BJ (cell line): ENCODE results near the gene ARHGEF10L. TPM values are rescaled to one million over a fixed set of nuclear protein-coding genes. Genes with fewer than 3 reads are reported as not detected.
A peak's percentile ranks its signal among the peaks of the same experiment; 100 is the strongest.

ENCODE experiments used
- CTCF ChIA-PET: fragments of 350-600 bp; formaldehyde crosslinking; extraction: SDS; loops from one replicate; lab custom pipeline; 2021; ENCODE audit warnings: antibody characterized with exemption, inconsistent platforms; lab: Yijun Ruan, JAX
- POLR2A ChIA-PET: fragments of 300-600 bp; sonication (Branson Sonifier 250); formaldehyde crosslinking; extraction: SDS; loops from one replicate; lab custom pipeline; 2021; ENCODE audit warnings: antibody characterized with exemption; lab: Charles Lee
- DNase-seq: peaks from one replicate; pipeline ENCODE4 v3.0.0-alpha.2; 2011; ENCODE audit warnings: low read depth
- H3K27me3 ChIP-seq: 2 replicates; pipeline ENCODE4 v1.6.0; 2011; ENCODE audit warnings: low read length; ENCODE audit not compliant: control insufficient read depth, insufficient read depth
- H3K36me3 ChIP-seq: 2 replicates; pipeline ENCODE4 v1.5.1; 2011; ENCODE audit warnings: low read length; ENCODE audit not compliant: control insufficient read depth, insufficient read depth
- H3K4me3 ChIP-seq: 2 replicates; pipeline ENCODE4 v1.5.1; 2011; ENCODE audit warnings: low read depth, mild to moderate bottlenecking, control low read depth, low read length
- polyA plus RNA-seq: library from polyadenylated mRNA; depleted of rRNA; stranded (reverse); fragments of >200 nt; gene quantifications from 2 replicates; pipeline ENCODE4 v1.2.3, GENCODE V29; 2011
- TF ChIP-seq, protein P1 (sequence below): IDR thresholded peaks from 2 replicates; pipeline ENCODE4 v1.5.1; 2011; ENCODE audit warnings: low read depth, mild to moderate bottlenecking, control low read depth, inconsistent platforms, low read length, moderate library complexity; ENCODE audit not compliant: insufficient read depth

ARHGEF10L gene
- polyA plus RNA-seq, 1 experiment, result 12.5 TPM

DNA sequence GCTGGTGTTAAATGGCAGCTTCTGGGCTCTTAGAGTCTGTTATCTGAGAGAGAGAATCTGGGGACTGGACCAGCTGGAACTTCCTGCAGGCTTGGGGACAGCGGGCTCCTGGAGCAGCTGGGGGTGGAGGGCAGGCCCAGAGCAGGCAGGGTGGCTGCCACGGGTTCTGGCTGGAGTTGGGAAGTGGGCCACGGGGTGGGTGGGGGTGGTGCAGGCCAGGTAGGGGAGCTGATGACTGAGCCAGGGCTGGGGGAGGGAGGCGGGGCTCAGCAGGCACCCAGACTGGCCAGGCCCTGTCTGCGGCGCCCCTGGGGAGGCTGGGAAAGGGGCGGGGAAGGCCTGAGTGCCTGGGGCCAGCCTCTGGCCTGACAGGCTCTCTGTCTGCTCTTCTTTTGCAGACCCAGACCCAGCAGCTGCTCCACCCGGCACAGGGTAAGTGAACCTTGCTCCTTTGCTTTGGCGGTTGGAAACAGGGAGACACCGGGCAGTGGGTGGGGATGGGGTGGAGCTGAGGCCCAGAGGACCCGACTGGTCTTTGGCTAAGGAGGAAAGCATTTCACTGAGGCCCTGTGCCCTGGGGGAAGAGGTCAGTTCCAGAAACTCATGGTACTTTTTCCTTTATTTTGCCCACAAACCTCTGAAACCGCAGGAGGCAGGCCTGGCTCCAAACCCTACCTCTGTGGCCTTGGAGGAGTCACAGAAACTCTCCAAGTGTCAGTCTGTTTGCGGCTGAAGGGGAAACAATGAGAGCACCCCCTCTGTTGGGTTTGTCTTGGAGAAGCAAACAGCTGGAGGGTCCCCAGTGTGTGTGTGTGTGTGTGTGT lies 48.8 kb downstream of the ARHGEF10L start:
- peaks cover 3% of the 10 kb centered on the region for H3K36me3 ChIP-seq
- DNase-seq, result peak; percentile 37
- 0 out of 2 replicates have a peak overlapping the region, but pooled peaks have one; percentile 0 for H3K4me3 ChIP-seq
- CTCF ChIA-PET, result interaction anchor here (0.6 to 6.7 kb wide), 10 partner anchors 11 to 93 kb away, joined by 3 to 43 read pairs (median 3); no protein-coding TSS in a partner anchor
- POLR2A ChIA-PET, result interaction anchor here (0.8 kb wide), 1 partner anchor 19 kb away, joined by 3 read pairs; no protein-coding TSS in a partner anchor
- no peaks in the 10 kb centered on the region for H3K27me3 ChIP-seq
- TF ChIP-seq, protein P1, sequence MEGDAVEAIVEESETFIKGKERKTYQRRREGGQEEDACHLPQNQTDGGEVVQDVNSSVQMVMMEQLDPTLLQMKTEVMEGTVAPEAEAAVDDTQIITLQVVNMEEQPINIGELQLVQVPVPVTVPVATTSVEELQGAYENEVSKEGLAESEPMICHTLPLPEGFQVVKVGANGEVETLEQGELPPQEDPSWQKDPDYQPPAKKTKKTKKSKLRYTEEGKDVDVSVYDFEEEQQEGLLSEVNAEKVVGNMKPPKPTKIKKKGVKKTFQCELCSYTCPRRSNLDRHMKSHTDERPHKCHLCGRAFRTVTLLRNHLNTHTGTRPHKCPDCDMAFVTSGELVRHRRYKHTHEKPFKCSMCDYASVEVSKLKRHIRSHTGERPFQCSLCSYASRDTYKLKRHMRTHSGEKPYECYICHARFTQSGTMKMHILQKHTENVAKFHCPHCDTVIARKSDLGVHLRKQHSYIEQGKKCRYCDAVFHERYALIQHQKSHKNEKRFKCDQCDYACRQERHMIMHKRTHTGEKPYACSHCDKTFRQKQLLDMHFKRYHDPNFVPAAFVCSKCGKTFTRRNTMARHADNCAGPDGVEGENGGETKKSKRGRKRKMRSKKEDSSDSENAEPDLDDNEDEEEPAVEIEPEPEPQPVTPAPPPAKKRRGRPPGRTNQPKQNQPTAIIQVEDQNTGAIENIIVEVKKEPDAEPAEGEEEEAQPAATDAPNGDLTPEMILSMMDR, result no peak

DNA sequence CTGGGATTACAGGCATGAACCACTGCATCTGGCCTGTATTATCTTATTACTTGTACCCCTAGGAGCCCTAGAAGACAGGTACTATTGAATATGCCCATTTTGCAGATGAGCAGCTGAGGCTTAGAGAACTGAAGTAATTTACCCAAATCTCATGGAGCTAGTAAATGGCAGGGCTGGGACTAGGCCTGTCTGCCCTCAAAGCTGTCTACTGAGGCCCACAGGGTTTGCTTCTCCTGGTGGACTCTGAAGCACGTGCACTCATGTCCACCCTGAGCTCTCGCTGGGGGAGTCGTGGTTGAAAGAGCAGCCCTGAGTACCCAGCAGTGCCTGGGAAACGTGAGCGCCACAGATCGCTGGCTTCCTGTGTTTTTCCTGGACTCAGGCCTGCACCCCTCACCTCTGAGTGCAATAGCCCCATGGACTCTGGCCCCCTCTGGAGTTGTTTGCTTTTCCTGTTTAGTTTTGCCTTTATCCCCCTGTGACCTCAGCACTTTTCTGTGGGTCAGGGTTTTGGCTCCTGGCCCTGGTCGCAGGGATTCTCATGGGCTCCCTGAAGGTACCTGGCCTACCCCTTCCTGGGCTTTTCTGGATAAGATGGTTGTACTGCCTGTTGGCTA lies 52.4 kb downstream of the ARHGEF10L start:
- no peak for DNase-seq
- CTCF ChIA-PET, result interaction anchor here (0.6 kb wide), 1 partner anchor 15 kb away, joined by 4 read pairs; no protein-coding TSS in a partner anchor
- Histone ChIP-seq H3K4me3 (no peak overlapping the region), H3K36me3 (peaks cover 5% of the 10 kb centered on the region), H3K27me3 (no peaks in the 10 kb centered on the region)
- POLR2A ChIA-PET, result no interaction called here
- TF ChIP-seq, protein P1, result no peak

DNA sequence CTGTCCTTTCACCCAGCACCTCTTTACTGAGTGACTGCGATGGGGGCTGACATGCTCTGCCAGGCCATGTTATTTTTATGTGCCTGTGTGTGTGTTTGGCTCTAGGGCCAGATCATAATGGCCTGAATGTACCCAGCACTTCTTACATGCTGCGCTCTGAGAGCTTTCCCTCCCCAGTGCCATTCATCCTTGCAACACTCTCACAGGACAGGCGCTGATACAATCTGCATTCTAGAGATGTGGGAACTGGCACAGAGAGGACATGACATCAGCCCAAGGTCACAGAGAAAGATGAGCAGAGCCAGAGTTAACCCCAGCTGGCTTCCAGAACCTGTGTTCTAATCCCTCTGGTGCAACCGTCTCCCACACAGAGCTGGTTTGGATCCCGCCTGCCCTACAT lies 54.5 kb downstream of the ARHGEF10L start:
- POLR2A ChIA-PET, result no interaction called here
- CTCF ChIA-PET, result interaction anchor here (1.7 to 6.4 kb wide), 2 partner anchors 13 to 92 kb away, joined by 9 to 51 read pairs; no protein-coding TSS in a partner anchor

DNA sequence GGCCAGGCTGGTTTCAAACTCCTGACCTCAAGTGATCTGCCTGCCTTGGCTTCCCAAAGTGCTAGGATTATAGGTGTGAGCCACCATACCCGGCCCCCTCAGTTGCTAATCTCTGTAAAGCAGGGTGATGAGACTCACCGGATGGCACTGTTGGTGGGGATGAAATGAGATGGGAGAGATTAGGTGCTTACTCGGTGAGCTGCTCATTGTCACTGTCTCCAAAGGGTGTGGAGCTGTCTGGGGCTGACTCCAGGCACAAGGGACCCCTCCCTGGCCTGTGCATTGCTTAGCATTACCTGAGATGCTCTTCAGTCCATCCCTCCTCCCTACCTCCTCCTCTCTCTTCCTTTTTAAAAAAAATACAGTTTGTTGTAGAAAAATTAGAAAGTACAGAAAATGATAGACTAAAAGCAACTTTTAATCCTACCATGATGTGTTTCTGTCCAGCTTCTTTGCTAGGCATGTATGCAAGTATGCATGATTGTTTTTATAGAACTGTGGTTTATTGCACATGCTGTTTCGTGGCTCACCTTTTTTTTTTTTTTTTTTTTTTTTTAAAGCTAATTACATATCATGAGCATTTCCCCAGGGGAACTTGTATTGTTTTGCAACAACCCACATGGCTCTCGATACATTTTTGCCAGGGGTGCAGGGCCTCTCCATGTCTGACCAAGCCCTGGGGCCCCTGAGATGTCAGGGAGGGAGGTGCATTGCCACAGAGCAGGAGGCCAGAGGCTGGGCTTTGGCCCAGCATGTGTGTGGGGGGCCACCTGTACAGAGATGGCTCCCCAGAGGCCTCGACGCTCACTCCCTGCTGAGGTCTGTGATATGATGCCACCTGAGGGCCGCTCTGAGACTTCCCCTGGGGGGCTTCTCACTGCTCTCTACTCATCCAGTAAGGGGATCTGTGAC lies 55.4 kb downstream of the ARHGEF10L start:
- no peak for DNase-seq
- POLR2A ChIA-PET, result interaction anchor here (0.6 to 0.7 kb wide), 2 partner anchors 170 to 1828 kb away, joined by 3 to 5 read pairs; no protein-coding TSS in a partner anchor
- TF ChIP-seq, protein P1, result no peak
- no peak overlapping the region for H3K4me3 ChIP-seq
- H3K36me3 ChIP-seq, result peaks cover 5% of the 10 kb centered on the region
- CTCF ChIA-PET, result interaction anchor here (1.7 to 6.4 kb wide), 2 partner anchors 12 to 93 kb away, joined by 9 to 51 read pairs; no protein-coding TSS in a partner anchor
- no peaks in the 10 kb centered on the region for H3K27me3 ChIP-seq

More for the DNA sequence above, 54.5 kb downstream of the ARHGEF10L start:
- no peak overlapping the region for H3K4me3 ChIP-seq
- TF ChIP-seq, protein P1, result no peak
- peaks cover 5% of the 10 kb centered on the region for H3K36me3 ChIP-seq
- no peaks in the 10 kb centered on the region for H3K27me3 ChIP-seq
- DNase-seq, result no peak
